OCI-LY7 (cell line): ENCODE data around the gene WSB1.

ENCODE experiments used
- CTCF ChIP-seq: fragments of 200-600 bp; sonication (generic); conservative IDR thresholded peaks from 2 replicates; pipeline ENCODE4 v1.5.1; 2014; ENCODE audit warnings: mild to moderate bottlenecking, antibody characterized with exemption, low read length, moderate library complexity, mixed read lengths
- EZH2phosphoT487 ChIP-seq: fragments of 200-600 bp; sonication (generic); IDR thresholded peaks from 2 replicates; pipeline ENCODE4 v1.6.1; 2018; ENCODE audit warnings: low read depth, borderline replicate concordance, mild to moderate bottlenecking, mixed run types, antibody characterized with exemption, low read length, moderate library complexity, mixed read lengths

GRCh38 chr17:27338536-27338985, 44.6 kb downstream of the WSB1 start:
- TF ChIP-seq EZH2phosphoT487 (no peak), CTCF (no peak)
